Hematopoietic multipotent progenitor cell treated with erythropoietin and hydrocortisone succinate and interleukin-3 and kit ligand, for 17 days (in vitro differentiated cells): ENCODE results near the gene EIF2A.
"Not testable (repeated sequence)": the region's sequence is repeated elsewhere in the genome, so short reads cannot be mapped to it uniquely, and the experiment has no call there.

Experiments
- DNase-seq: peaks from one replicate; pipeline ENCODE4 v3.0.0-alpha.2; 2015; ENCODE audit warnings: low spot score

EIF2A gene

GRCh38 chr3:150543531-150543930, 3.1 kb upstream of the EIF2A start:
- no peak for DNase-seq

DNA sequence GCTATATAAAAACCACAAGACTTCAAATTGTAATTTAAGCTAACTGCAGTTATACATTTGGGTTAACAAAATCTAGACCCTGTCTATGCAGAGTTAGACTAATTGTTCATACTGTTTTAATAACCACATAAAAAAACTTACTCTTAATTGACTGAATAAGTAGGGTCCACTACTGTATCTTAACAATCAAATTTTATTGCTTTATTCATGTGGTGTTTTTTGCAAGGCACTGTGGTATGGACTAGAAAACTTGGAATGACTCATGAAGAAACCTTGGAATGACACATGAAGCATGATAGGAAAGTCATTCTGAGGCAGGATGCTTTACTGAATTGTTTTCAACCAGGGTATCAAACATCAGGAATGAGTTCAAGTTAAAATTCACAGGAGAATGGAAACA, 2.5 kb upstream of the EIF2A start:
- DNase-seq: peak; percentile 29

DNA sequence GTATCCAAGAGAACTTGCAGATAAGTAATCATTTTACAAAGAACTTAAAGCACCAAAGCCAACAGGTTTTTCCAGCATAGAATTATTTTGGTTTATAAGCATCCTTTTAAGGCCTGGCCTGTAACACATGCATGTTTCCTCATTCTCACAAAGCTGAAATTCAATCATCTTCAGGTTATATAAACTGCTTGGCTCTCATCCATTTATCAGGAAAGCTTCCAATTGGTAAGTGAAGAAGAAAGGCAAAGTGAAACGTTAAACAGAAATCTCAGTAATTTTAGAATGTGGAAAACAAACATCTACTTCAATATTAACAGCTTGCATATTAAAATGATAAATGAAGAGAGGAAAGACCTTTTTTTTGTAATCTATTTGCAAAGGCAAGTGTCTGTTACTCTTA, 1.9 kb upstream of the EIF2A start:
- peak; percentile 24 for DNase-seq

- DNase-seq: peak; percentile 44
Observed at GRCh38 chr3:150545419-150546225, 965 bp upstream of the EIF2A start.

GRCh38 chr3:150547045-150547741, 606 bp downstream of the EIF2A start:
- DNase-seq: no peak

- DNase-seq: no peak
Observed at GRCh38 chr3:150555859-150556436, 9.4 kb downstream of the EIF2A start.

DNA sequence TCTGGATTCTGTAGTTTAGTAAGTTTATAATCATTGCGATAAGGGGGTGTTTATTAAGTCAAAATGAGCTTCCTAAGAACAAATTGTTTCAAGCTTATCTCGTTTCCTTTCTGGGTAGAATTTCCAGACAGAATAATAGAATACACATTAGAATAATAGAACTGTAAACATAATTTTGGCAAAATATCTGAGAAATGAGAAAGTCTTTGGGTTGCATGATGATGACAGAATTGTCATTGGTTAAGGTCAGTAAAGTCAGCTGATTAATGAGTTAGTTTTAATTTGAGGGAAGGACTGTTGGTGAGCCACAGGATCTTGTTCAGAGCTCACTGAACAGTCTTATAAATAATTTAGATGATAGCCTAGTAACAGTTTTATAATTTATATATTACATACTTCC, 10.2 kb downstream of the EIF2A start:
- no peak for DNase-seq

DNA sequence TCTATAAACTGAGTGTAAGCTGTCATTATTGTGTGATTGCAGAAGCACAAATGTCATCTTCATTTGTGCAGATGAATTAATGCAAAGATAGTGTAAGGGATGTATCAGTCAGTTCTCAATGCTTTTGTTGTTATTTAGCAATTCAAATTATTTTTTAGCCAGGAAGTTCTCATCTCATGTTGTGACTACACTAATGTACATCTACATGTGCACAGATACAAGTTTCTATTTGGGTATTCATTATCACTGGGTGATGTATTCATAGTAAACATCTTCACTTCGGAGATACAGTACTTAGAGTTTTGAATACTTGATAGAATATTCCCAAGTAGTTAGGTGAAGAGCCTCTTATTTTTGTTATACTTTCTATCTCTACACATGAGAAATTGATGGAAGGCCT, 11.1 kb downstream of the EIF2A start:
- no peak for DNase-seq

- DNase-seq: no peak
Observed at GRCh38 chr3:150564243-150564642, 17.7 kb downstream of the EIF2A start.

DNA sequence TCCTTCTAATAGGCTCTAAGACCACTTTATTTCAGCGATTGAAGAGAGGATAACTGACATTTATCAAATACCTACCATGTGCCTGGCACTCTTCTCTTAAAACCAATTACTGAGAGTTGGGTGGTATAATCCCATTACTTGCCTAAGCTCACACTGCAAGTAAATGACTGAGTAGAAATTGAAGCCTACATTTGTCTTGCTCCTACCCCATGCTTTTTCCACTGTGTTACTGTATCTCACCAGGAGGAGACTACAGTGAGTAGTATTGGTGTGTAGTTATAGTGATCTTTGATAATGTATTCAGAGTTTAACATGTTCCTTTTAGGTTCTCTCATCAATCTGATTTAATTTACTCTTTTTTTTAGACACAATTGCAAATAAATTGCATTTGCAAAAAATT, 20.7 kb downstream of the EIF2A start:
- no peak for DNase-seq

DNA sequence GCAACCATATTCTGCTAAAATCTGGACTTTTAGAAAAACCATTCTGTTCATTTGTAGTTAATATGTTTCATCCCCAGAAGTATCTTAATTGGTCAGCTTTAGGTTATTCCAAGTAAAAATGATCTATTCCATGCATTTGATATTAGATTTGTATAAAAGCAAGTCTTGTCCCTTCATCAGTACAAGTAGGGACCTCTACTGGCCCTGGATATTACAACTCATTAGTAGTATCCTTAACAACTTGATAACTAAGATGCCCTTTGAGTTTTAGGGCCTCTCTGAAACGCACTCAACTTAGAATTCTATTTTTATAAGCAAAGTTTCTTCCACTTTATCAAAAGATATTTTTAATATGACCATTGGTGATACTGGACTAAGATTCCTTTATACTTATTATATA, 31.3 kb downstream of the EIF2A start:
- peak; percentile 27 for DNase-seq

DNA sequence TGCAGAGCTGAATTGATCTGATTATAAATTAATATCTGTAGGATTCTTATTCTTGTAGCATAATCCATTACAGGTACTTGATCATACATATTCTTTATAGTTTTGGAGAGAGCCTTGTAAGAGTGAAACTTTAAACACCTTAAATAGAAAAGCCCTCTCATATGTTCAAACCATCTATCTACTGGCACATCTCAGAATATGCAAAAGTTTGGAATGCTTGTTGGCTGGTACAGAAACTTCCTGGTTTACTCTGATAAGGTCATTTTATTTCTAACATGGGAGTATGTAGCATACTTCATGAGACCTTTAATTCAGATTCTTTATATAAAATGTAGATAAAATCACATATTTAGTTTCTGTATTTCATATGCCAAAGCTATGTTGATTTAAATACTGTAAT, 34.6 kb downstream of the EIF2A start:
- DNase-seq: no peak

DNA sequence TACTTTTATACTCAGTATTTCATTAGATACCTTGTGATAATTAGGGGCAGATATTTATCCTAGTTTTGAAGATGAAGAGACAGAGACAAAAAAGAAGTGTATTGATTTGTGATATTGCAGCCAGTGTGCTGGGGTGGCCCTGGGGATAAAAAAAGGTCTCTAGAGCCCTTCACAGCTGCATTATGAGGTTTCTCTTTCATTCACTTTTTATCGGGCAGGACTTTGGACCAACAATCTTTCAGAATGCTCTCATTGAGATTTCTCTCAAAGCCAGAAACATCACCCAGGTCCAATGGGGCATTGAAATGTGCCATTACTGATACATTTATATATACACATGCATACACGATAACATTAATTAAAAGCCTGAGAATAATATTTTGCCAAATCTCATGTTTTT, 36.0 kb downstream of the EIF2A start:
- no peak for DNase-seq

DNA sequence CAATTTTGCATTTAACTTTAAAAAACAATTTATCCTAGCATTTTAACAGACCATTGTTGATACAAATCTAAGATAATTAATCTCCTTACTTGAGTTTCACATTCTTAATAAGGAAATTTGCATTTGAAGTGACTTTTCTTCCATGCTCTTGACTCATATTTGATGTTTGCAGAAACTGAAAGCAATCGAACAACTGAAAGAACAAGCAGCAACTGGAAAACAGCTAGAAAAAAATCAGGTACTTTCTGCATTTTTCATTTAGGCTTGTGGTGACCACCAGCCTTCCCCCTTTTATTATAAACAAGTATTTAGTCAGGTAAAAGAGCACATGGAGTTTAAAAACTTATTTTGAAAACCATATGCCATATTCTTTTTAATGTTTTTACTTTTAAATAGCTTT, 36.4 kb downstream of the EIF2A start:
- no peak for DNase-seq

GRCh38 chr3:150588027-150588830, 41.6 kb downstream of the EIF2A start:
- no peak for DNase-seq

GRCh38 chr3:150589759-150590158, 43.2 kb downstream of the EIF2A start:
- no peak for DNase-seq

GRCh38 chr3:150594150-150594549, 47.6 kb downstream of the EIF2A start:
- no peak for DNase-seq

DNA sequence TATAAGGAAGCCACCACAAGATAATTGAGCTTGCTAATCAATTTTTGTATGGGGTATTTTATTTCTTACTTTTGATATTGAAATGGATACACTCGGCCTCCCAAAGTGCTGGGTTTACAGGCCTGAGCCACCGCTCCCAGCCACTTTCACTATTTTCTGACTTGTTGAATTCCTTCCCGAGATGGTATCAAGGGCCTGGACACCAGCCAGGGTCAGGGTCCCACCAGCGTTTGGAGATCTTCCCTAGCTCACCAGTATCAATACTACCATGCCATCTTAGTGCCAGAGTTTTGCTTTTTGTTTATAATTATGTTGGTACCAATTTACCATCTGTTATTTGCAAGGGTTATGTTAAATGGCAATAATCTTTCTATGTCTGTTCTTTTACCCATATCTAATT, 51.1 kb downstream of the EIF2A start:
- DNase-seq: no peak

DNA sequence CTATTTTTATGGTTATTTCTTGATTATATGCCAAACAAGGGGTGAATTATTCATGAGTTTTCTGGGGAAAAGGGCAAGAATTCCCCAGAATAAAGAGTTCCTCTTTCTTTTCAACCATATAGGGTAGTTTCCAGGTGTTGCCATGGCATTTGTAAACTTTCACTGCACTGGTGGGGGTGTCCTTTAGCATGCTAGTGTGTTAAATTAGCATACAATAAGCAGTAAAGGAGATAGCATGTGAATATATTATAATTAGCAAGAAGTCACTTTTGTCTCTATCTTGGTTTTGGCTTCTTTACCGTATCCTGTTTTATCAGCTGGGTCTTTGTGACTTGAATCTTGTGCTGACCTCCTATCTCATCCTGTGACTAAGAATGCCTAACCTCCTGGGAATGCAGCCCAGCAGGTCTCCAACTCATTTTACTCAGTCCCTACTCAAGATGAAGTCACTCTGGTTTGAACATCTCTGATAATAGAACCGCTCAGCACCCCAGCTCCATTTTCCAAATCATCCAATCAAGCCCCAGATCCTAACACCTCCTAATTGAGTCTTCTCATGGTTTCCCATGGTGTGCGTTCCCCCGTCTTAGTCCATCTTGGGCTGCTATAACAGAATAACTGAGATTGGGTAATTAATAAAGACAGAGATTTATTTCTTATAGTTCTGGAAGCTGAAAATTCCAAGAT, 53.2 kb downstream of the EIF2A start:
- DNase-seq: no peak

- DNase-seq: not testable (repeated sequence)
Observed at GRCh38 chr3:150600647-150601530, 54.3 kb downstream of the EIF2A start.
